Testis (tissue), 3 donors: ENCODE results near the gene KDM4C. TPM values are rescaled to one million over a fixed set of nuclear protein-coding genes. Genes with fewer than 3 reads are reported as not detected.
"Not testable (repeated sequence)": the region's sequence is repeated elsewhere in the genome, so short reads cannot be mapped to it uniquely, and the experiment has no call there.

ENCODE experiments used
- DNase-seq: peaks from one replicate; pipeline ENCODE4 v3.0.0-alpha.2; 2019
- H3K27ac ChIP-seq, 2 donors: fragments of 200-600 bp; sonication (generic); one replicate each; pipeline ENCODE4 v1.5.1; 2019
- H3K27me3 ChIP-seq: fragments of 200-600 bp; sonication (generic); one replicate; pipeline ENCODE4 v1.5.1; 2019
- H3K36me3 ChIP-seq: fragments of 200-600 bp; sonication (generic); one replicate; pipeline ENCODE4 v1.5.1; 2017; ENCODE audit warnings: low read depth; ENCODE audit errors: missing control alignments
- H3K4me1 ChIP-seq: fragments of 200-600 bp; sonication (generic); one replicate; pipeline ENCODE4 v1.5.1; 2019
- H3K4me3 ChIP-seq, 2 donors: fragments of 200-600 bp; sonication (generic); one replicate each; pipeline ENCODE4 v1.5.1; 2017 to 2019
- H3K9me3 ChIP-seq: fragments of 200-600 bp; sonication (generic); one replicate; pipeline ENCODE4 v1.5.1; 2017
- POLR2A ChIP-seq: fragments of 450-650 bp; IDR thresholded peaks from one replicate; pipeline ENCODE4 v1.6.1; 2017; ENCODE audit warnings: antibody characterized with exemption, mild to moderate bottlenecking, moderate library complexity
- WGBS, 2 donors: methylation state at CpG; one replicate each; pipeline ENCODE4 v1.1.5; 2018; 5-methylcytosine and 5-hydroxymethylcytosine counted together
- intact Hi-C: fragments of 100-400 bp; cut with DNase I; formaldehyde crosslinking; loops from one replicate; pipeline ENCODE4 v1.15.1; 2023; ENCODE audit warnings: low total_unique reads
- polyA plus RNA-seq: library from polyadenylated mRNA; stranded (reverse); fragments of 350-450 nt; fragmentation: Illumina TruSeq; extraction: RNeasy Lipid Tissue Mini Kit (QIAGEN cat#74804); gene quantifications from one replicate; pipeline ENCODE4 v1.2.3, GENCODE V29; 2014; ENCODE audit warnings: low read depth, low replicate concordance; ENCODE audit not compliant: insufficient read depth
- total RNA-seq, 2 donors: library from RNA; depleted of rRNA; stranded (reverse); fragments of >200 nt; gene quantifications; one replicate each; pipeline ENCODE4 v1.2.3, GENCODE V29; 2016
- TF ChIP-seq, protein P1 (sequence below), 3 experiments: fragments of 450-650 bp in 2 of 3; fragments of 200-600 bp in 1 of 3; sonication (generic) in 1 of 3; IDR thresholded peaks; one replicate each; pipeline ENCODE4 v1.5.1; 2016 to 2019; ENCODE audit warnings: antibody characterized with exemption in 3 of 3, mild to moderate bottlenecking in 2 of 3, moderate library complexity in 1 of 3

Gene KDM4C
- total and polyA plus RNA-seq, 3 donors from 2014 or later: 16.7 to 58.8 (median 48.8) TPM

DNA sequence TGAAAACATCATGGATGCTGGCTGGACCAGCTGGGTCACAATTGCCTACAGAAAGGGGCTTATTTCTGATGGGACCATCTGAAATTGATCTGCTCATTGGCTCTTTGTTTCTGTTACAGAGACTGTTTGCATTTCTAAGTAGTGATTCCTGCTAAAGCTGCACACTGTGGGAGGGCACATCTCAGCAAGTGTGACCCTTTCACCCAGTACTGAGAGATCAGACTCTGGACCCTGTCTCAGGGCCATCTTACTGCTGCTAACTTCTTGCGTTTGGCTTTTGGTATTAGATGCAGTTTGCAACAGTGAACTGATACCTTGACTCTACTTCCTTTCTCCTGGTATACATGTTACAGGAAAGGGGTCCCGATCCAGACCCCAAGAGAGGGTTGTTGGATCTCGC lies 24.5 kb upstream of the KDM4C start:
- no peak overlapping the region for H3K4me3 ChIP-seq
- no peak for DNase-seq
- H3K27me3 ChIP-seq: no peaks in the 10 kb centered on the region
- no peaks in the 10 kb centered on the region for H3K36me3 ChIP-seq
- WGBS, 2 donors: 89 to 90% methylated on average over 3 of the region's 3 CpGs
- H3K4me1 ChIP-seq: no peaks in the 10 kb centered on the region
- H3K9me3 ChIP-seq: no peaks in the 10 kb centered on the region
- H3K27ac ChIP-seq: no peak overlapping the region
- intact Hi-C loops: no loop called here
- TF ChIP-seq, protein P1, sequence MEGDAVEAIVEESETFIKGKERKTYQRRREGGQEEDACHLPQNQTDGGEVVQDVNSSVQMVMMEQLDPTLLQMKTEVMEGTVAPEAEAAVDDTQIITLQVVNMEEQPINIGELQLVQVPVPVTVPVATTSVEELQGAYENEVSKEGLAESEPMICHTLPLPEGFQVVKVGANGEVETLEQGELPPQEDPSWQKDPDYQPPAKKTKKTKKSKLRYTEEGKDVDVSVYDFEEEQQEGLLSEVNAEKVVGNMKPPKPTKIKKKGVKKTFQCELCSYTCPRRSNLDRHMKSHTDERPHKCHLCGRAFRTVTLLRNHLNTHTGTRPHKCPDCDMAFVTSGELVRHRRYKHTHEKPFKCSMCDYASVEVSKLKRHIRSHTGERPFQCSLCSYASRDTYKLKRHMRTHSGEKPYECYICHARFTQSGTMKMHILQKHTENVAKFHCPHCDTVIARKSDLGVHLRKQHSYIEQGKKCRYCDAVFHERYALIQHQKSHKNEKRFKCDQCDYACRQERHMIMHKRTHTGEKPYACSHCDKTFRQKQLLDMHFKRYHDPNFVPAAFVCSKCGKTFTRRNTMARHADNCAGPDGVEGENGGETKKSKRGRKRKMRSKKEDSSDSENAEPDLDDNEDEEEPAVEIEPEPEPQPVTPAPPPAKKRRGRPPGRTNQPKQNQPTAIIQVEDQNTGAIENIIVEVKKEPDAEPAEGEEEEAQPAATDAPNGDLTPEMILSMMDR (IDR thresholded peaks at IDR 0.05): no peak
- no peak for TF ChIP-seq POLR2A

DNA sequence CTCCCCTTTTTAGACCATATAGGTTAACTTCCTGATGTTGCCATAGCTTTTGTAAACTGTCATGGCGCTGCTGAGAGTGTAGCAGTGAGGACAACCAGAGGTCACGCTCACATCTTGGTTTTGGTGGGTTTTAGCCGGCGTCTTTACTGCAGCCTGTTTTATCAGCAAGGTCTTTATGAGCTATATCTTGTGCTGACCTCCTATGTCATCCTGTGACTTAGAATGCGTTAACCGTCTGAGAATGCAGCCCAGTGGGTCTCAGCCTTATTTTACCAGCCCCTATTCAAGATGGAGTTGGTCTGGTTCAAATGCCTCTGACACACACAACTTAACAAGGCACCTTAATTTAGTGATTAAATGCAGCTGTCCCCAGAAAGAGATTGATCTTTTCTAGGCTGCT lies 23.9 kb upstream of the KDM4C start:
- H3K4me3 ChIP-seq: no peak overlapping the region
- TF ChIP-seq, protein P1 (IDR thresholded peaks at IDR 0.05): no peak
- TF ChIP-seq POLR2A: no peak
- 72 to 86% methylated on average over 6 of the region's 6 CpGs for WGBS, 2 donors
- H3K4me1 ChIP-seq: no peaks in the 10 kb centered on the region
- H3K27me3 ChIP-seq: no peaks in the 10 kb centered on the region
- no peaks in the 10 kb centered on the region for H3K9me3 ChIP-seq
- intact Hi-C loops: no loop called here
- no peak overlapping the region for H3K27ac ChIP-seq
- H3K36me3 ChIP-seq: no peaks in the 10 kb centered on the region
- DNase-seq: no peak

DNA sequence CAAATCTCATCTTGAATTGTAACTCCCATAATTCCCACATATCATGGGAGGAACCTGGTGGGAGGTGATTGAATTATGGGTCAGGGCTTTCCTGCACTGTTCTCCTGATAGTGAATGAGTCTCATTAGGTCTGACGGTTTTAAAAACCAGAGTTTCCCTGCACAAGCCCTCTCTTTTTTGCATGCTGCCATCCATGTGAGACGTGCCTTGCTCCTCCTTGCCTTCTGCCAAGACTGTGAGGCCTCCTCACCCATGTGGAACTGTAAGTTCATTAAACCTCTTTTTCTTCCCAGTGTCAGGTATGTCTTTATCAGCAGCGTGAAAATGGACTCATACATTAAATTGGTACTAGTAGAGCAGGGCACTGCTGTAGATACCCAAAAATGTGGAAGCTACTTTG lies 22.4 kb upstream of the KDM4C start:
- Histone ChIP-seq H3K4me3 (no peak overlapping the region), H3K27me3 (no peaks in the 10 kb centered on the region), H3K27ac (no peak overlapping the region), H3K9me3 (no peaks in the 10 kb centered on the region), H3K36me3 (no peaks in the 10 kb centered on the region), H3K4me1 (no peaks in the 10 kb centered on the region)
- TF ChIP-seq, protein P1 (IDR thresholded peaks at IDR 0.05): no peak
- no peak for TF ChIP-seq POLR2A
- 81 to 89% methylated on average over 3 of the region's 3 CpGs for WGBS, 2 donors
- no peak for DNase-seq
- intact Hi-C loops: no loop called here

DNA sequence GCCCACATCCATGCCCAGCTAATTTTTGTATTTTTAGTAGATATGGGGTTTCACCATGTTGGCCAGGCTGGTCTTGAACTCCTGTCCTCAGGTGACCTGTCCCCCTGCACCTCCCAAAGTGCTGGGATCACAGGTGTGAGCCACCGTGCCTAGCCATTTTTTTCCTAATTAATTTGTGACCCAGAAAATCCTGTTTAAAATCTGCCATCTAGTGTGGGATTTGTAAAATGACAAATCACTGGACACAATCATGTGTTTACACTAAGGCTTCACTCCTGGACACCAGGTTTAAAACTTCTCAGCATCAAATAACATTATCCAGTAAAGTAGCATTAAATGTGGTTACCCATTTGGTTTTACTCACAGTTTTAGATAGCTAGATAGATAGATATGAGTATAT lies 18.6 kb upstream of the KDM4C start:
- Histone ChIP-seq H3K9me3 (no peaks in the 10 kb centered on the region), H3K27ac (no peak overlapping the region), H3K27me3 (no peaks in the 10 kb centered on the region), H3K36me3 (no peaks in the 10 kb centered on the region), H3K4me1 (no peaks in the 10 kb centered on the region), H3K4me3 (no peak overlapping the region)
- DNase-seq: no peak
- WGBS, 2 donors: 17 to 24% methylated on average over 1 of the region's 1 CpG
- intact Hi-C loops: no loop called here
- TF ChIP-seq POLR2A: no peak
- TF ChIP-seq, protein P1 (IDR thresholded peaks at IDR 0.05): no peak

DNA sequence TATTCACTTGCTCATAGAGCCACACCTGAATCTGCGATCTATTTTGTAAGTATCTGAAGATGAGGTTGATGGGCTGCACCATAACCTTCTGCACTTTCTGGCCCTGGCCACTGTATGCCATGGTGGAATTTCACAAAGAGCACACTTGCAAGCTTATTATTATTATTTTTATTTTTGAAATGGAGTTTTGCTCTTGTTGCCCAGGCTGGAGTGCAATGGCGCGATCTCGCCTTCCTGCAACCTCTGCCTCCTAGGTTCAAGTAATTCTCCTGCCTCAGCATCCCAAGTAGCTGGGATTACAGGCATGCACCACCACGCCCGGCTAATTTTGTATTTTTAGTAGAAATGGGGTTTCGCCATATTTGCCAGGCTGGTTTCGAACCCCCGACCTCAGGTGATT lies 8.9 kb upstream of the KDM4C start:
- H3K4me1 ChIP-seq, intact Hi-C loops, H3K27ac ChIP-seq, H3K4me3 ChIP-seq, H3K9me3 ChIP-seq, DNase-seq, H3K27me3 ChIP-seq, H3K36me3 ChIP-seq: not testable (repeated sequence)
- WGBS, 2 donors: 91 to 96% methylated on average over 9 of the region's 9 CpGs

DNA sequence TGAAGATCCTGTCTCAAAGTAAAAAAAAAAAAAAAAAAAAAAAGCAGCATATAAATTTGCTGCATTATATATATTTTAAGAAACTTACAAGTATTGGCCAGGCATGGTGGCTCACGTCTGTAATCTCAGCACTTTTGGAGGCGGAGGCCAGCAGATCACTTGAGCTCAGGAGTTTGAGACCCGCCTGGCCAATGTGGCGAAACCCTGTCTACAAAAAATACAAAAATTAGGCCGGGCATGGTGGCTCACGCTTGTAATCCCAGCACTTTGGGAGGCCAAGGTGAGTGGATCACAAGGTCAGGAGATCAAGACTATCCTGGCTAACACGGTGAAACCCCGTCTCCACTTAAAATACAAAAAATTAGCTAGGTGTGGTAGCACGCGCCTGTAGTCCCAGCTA lies 2.9 kb upstream of the KDM4C start:
- H3K27me3 ChIP-seq, H3K4me3 ChIP-seq, H3K4me1 ChIP-seq, H3K36me3 ChIP-seq, DNase-seq, intact Hi-C loops, H3K9me3 ChIP-seq, H3K27ac ChIP-seq: not testable (repeated sequence)
- WGBS, 2 donors: 80 to 91% methylated on average over 10 of the region's 10 CpGs
